WTC11 (cell line): ENCODE measurements around the gene KIN. TPM values are rescaled to one million over a fixed set of nuclear protein-coding genes. Genes with fewer than 3 reads are reported as not detected.

ENCODE experiments used
- ATAC-seq: fragments of 200-7000 bp; cut with Tn5 transposase; 2 replicates; pipeline ENCODE4 v1.10.0; 2021; ENCODE audit warnings: mild to moderate bottlenecking, moderate library complexity
- CTCF ChIA-PET: fragments of 300-600 bp; sonication (Branson Sonifier 250); formaldehyde crosslinking; loops from one replicate; lab custom pipeline; 2021; ENCODE audit warnings: antibody characterized with exemption; lab: Charles Lee
- POLR2A ChIA-PET: fragments of 350-600 bp; sonication (Branson Sonifier 250); formaldehyde crosslinking; loops from one replicate; lab custom pipeline; 2021; ENCODE audit warnings: antibody characterized with exemption; lab: Charles Lee
- DNase-seq: peaks from one replicate; pipeline ENCODE4 v3.0.0; 2021; ENCODE audit warnings: low spot score
- H3K27ac Mint-ChIP-seq: 2 replicates; pipeline ENCODE4 v1.8.0; 2021; ENCODE audit warnings: mixed read lengths
- H3K27me3 Mint-ChIP-seq: 2 replicates; pipeline ENCODE4 v1.8.0; 2021; ENCODE audit warnings: low read depth, mild to moderate bottlenecking, moderate library complexity, mixed read lengths
- H3K36me3 Mint-ChIP-seq: 2 replicates; pipeline ENCODE4 v1.8.0; 2021; ENCODE audit warnings: mixed read lengths
- H3K4me1 Mint-ChIP-seq: 2 replicates; pipeline ENCODE4 v1.8.0; 2022; ENCODE audit warnings: mixed read lengths
- H3K4me3 Mint-ChIP-seq: 2 replicates; pipeline ENCODE4 v1.8.0; 2021; ENCODE audit warnings: mild to moderate bottlenecking, moderate library complexity, mixed read lengths
- H3K9me3 Mint-ChIP-seq: 2 replicates; pipeline ENCODE4 v1.8.0; 2021; ENCODE audit warnings: mixed read lengths
- CBFB ChIP-seq: sonication (generic); formaldehyde crosslinking; IDR thresholded peaks from 2 replicates; pipeline ENCODE4 v1.8.1; 2022; ENCODE audit warnings: mild to moderate bottlenecking, low read depth, missing genetic modification reagents
- CREB1 ChIP-seq: sonication (generic); formaldehyde crosslinking; IDR thresholded peaks from 2 replicates; pipeline ENCODE4 v1.8.0; 2023; ENCODE audit warnings: mild to moderate bottlenecking, missing genetic modification reagents
- ETV6 ChIP-seq: sonication (generic); formaldehyde crosslinking; IDR thresholded peaks from 2 replicates; pipeline ENCODE4 v1.8.1; 2022; ENCODE audit warnings: mild to moderate bottlenecking, missing genetic modification reagents
- FOXK1 ChIP-seq: sonication (generic); formaldehyde crosslinking; IDR thresholded peaks from 2 replicates; pipeline ENCODE4 v1.8.0; 2022; ENCODE audit warnings: mild to moderate bottlenecking, moderate library complexity, missing genetic modification reagents
- FOXP1 ChIP-seq: sonication (generic); formaldehyde crosslinking; IDR thresholded peaks from 2 replicates; pipeline ENCODE4 v1.8.0; 2022; ENCODE audit warnings: missing genetic modification reagents, mild to moderate bottlenecking, moderate library complexity, borderline replicate concordance
- HMGA2 ChIP-seq: fragments of 250-450 bp; sonication (Bioruptor Pico); IDR thresholded peaks from 2 replicates; pipeline ENCODE4 v1.4.0; 2021; ENCODE audit warnings: mild to moderate bottlenecking, moderate library complexity
- NFE2L1 ChIP-seq: sonication (generic); formaldehyde crosslinking; IDR thresholded peaks from 2 replicates; pipeline ENCODE4 v1.8.1; 2023; ENCODE audit warnings: missing genetic modification reagents
- NR2C2 ChIP-seq: sonication (generic); formaldehyde crosslinking; IDR thresholded peaks from 2 replicates; pipeline ENCODE4 v1.8.0; 2022; ENCODE audit warnings: mild to moderate bottlenecking, missing genetic modification reagents
- PRRX2 ChIP-seq: fragments of 250-450 bp; sonication (Bioruptor Pico); IDR thresholded peaks from 2 replicates; pipeline ENCODE4 v1.8.0; 2021; ENCODE audit warnings: mild to moderate bottlenecking
- SMAD3 ChIP-seq: sonication (generic); formaldehyde crosslinking; IDR thresholded peaks from 2 replicates; pipeline ENCODE4 v1.8.0; 2022; ENCODE audit warnings: missing genetic modification reagents, mild to moderate bottlenecking, borderline replicate concordance
- SMAD4 ChIP-seq: sonication (generic); formaldehyde crosslinking; IDR thresholded peaks from 2 replicates; pipeline ENCODE4 v1.8.0; 2022; ENCODE audit warnings: mild to moderate bottlenecking, missing genetic modification reagents
- TEAD4 ChIP-seq: sonication (generic); formaldehyde crosslinking; IDR thresholded peaks from 2 replicates; pipeline ENCODE4 v1.8.0; 2022; ENCODE audit warnings: mild to moderate bottlenecking, missing genetic modification reagents
- TP53 ChIP-seq: sonication (generic); formaldehyde crosslinking; IDR thresholded peaks from 2 replicates; pipeline ENCODE4 v1.8.1; 2023; ENCODE audit warnings: mild to moderate bottlenecking, missing genetic modification reagents
- ZNF396 ChIP-seq: fragments of 250-450 bp; sonication (Bioruptor Pico); IDR thresholded peaks from 2 replicates; pipeline ENCODE4 v1.8.0; 2021; ENCODE audit warnings: mild to moderate bottlenecking, moderate library complexity, borderline replicate concordance
- ZNF423 ChIP-seq: fragments of 250-450 bp; sonication (Bioruptor Pico); IDR thresholded peaks from 2 replicates; pipeline ENCODE4 v2.1.2; 2022; ENCODE audit warnings: mild to moderate bottlenecking, moderate library complexity
- ZNF671 ChIP-seq: fragments of 250-450 bp; sonication (Bioruptor Pico); IDR thresholded peaks from 2 replicates; pipeline ENCODE4 v1.8.0; 2021; ENCODE audit warnings: mild to moderate bottlenecking
- total RNA-seq: library from RNA; stranded (reverse); gene quantifications from 3 replicates; pipeline ENCODE4 v1.2.3, GENCODE V29; 2021
- TF ChIP-seq, protein P1 (sequence below): sonication (generic); formaldehyde crosslinking; IDR thresholded peaks from 2 replicates; pipeline ENCODE4 v1.8.0; 2022; ENCODE audit warnings: mild to moderate bottlenecking, missing genetic modification reagents
- TF ChIP-seq, protein P2 (sequence below): sonication (generic); formaldehyde crosslinking; IDR thresholded peaks from 2 replicates; pipeline ENCODE4 v1.8.1; 2023; ENCODE audit warnings: mild to moderate bottlenecking, moderate library complexity, missing genetic modification reagents
- TF ChIP-seq, protein P3 (sequence below): sonication (generic); formaldehyde crosslinking; IDR thresholded peaks from 2 replicates; pipeline ENCODE4 v1.8.1; 2022; ENCODE audit warnings: low read depth, mild to moderate bottlenecking, moderate library complexity, missing genetic modification reagents, borderline replicate concordance
- TF ChIP-seq, protein P4 (sequence below): sonication (generic); formaldehyde crosslinking; IDR thresholded peaks from 2 replicates; pipeline ENCODE4 v1.8.1; 2023; ENCODE audit warnings: mild to moderate bottlenecking, missing genetic modification reagents, moderate library complexity
- TF ChIP-seq, protein P5 (sequence below): sonication (generic); formaldehyde crosslinking; IDR thresholded peaks from 2 replicates; pipeline ENCODE4 v1.8.1; 2023; ENCODE audit warnings: mild to moderate bottlenecking, missing genetic modification reagents

Gene KIN
- total RNA-seq, 1 experiment from 2014 or later, result 13.1 TPM

DNA sequence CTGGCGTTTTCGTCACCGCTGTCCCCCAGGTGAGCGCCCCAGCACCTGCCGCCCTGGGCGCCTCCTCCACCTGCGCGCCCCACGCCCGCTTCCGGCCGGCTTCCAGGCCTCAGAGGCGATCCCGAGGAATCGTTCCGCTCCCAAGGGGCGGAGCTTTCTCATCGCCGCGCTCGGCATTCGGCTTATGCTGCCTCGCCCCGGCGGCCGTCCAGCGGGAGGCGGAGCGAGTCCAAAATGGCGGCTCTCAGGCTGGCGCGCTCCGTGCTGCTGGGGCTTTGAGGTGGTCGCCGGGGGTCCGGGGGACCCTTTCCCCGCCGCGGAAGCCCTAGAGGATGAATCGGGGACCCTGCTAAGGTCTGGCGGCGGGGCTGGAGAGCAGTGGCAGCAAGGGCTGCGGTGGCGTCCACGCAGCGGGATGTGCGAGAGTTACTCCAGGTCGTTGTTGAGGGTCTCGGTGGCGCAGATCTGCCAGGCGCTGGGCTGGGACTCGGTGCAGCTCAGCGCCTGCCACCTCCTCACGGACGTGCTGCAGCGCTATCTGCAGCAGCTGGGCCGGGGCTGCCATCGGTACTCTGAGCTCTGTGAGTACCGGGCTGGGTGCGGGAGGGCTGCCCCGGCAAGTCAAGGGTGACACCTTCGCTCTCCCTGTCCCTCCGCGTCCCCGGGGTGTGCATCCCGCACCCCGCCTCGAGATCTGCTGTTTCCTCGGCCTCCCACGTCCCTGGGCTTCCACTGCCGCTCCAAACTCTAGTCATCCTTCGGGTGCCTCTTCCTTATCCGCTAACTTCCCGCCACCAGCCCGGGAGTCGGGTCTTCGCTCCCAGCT lies 30.7 kb upstream of the KIN start, which contains the start of gene TAF3 (continued):
- TF ChIP-seq CREB1 (peak; percentile 47; the same call in 1 of the 2 replicates), FOXK1 (CRISPR knock-in tag) (peak; percentile 51; the same call in 1 of the 2 replicates), PRRX2 (no peak), SMAD4 (CRISPR knock-in tag) (no peak), ZNF671 (no peak), ZNF423 (peak; percentile 41; the same call in 1 of the 2 replicates)
- TF ChIP-seq, protein P1, sequence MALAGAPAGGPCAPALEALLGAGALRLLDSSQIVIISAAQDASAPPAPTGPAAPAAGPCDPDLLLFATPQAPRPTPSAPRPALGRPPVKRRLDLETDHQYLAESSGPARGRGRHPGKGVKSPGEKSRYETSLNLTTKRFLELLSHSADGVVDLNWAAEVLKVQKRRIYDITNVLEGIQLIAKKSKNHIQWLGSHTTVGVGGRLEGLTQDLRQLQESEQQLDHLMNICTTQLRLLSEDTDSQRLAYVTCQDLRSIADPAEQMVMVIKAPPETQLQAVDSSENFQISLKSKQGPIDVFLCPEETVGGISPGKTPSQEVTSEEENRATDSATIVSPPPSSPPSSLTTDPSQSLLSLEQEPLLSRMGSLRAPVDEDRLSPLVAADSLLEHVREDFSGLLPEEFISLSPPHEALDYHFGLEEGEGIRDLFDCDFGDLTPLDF (CRISPR knock-in tag), result no peak
- TF ChIP-seq, protein P2, sequence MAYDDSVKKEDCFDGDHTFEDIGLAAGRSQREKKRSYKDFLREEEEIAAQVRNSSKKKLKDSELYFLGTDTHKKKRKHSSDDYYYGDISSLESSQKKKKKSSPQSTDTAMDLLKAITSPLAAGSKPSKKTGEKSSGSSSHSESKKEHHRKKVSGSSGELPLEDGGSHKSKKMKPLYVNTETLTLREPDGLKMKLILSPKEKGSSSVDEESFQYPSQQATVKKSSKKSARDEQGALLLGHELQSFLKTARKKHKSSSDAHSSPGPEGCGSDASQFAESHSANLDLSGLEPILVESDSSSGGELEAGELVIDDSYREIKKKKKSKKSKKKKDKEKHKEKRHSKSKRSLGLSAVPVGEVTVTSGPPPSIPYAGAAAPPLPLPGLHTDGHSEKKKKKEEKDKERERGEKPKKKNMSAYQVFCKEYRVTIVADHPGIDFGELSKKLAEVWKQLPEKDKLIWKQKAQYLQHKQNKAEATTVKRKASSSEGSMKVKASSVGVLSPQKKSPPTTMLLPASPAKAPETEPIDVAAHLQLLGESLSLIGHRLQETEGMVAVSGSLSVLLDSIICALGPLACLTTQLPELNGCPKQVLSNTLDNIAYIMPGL, result peak; percentile 78; the same call in 1 of the 2 replicates
- TF ChIP-seq, protein P3, sequence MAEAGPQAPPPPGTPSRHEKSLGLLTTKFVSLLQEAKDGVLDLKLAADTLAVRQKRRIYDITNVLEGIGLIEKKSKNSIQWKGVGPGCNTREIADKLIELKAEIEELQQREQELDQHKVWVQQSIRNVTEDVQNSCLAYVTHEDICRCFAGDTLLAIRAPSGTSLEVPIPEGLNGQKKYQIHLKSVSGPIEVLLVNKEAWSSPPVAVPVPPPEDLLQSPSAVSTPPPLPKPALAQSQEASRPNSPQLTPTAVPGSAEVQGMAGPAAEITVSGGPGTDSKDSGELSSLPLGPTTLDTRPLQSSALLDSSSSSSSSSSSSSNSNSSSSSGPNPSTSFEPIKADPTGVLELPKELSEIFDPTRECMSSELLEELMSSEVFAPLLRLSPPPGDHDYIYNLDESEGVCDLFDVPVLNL, result 0 out of 2 replicates have a peak, but pooled peaks have one; percentile 52

DNA sequence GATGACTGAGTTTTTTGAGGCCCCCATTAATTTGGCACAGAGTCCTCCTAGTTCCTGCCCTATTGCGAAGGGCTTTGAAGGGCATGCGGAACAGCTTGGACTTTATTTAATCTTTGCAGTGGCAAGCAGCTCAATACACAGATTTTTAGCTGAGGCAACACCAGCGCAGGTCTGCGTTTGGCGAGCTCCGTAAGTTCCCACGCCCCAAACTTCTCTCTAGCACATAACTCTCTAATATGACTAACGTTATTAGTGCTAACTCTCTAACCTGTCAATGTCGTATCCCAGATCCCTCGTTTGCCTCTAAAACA lies 30.1 kb upstream of the KIN start:
- Mint-ChIP-seq H3K27me3 (peaks cover 8% of the 10 kb centered on the region; the same call in 1 of the 2 replicates), H3K27ac (peak overlapping the region; percentile 94), H3K4me1 (peaks cover 23% of the 10 kb centered on the region), H3K9me3 (no peaks in the 10 kb centered on the region), H3K4me3 (peak overlapping the region; percentile 97), H3K36me3 (no peaks in the 10 kb centered on the region)
- POLR2A ChIA-PET, result interaction anchor here (0.7 to 1.8 kb wide), 8 partner anchors 9 to 407 kb away, joined by 3 to 15 read pairs (median 3); partner anchors contain the start of genes ATP5F1C and KIN
- ATAC-seq (no peak; the same call in 1 of the 2 replicates), DNase-seq (no peak)
- TF ChIP-seq SMAD3 (CRISPR knock-in tag) (no peak), NR2C2 (CRISPR knock-in tag) (no peak), CBFB (CRISPR knock-in tag) (no peak), NFE2L1 (CRISPR knock-in tag) (0 out of 2 replicates have a peak, but pooled peaks have one; percentile 36)
- TF ChIP-seq, protein P4, sequence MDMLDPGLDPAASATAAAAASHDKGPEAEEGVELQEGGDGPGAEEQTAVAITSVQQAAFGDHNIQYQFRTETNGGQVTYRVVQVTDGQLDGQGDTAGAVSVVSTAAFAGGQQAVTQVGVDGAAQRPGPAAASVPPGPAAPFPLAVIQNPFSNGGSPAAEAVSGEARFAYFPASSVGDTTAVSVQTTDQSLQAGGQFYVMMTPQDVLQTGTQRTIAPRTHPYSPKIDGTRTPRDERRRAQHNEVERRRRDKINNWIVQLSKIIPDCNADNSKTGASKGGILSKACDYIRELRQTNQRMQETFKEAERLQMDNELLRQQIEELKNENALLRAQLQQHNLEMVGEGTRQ (CRISPR knock-in tag), result no peak
- CTCF ChIA-PET, result interaction anchor here (1.0 to 1.9 kb wide), 6 partner anchors 9 to 131 kb away, joined by 3 to 9 read pairs (median 4); partner anchors contain the start of genes ATP5F1C and KIN

DNA sequence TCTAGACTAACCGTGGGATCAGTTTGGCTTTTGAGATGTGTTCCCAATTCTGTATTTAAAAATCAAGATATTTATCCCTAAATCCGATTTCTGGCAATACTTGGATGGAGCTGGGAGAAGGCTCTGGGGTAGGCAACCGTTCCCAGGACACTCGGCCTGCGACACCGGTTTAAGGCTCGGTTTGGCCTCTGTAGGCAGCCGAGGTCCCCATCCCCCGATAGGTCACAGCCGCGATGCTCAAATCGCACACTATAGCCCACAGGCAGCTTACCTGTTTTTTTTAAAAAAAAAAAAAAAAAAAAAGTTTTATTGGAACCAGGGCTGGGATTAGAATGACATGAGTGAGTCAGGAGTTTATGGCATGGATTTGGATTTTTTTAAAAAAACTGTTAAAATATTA lies 29.8 kb upstream of the KIN start:
- Mint-ChIP-seq H3K27ac (peak overlapping the region; percentile 94; the same call in 1 of the 2 replicates), H3K4me3 (peak overlapping the region; percentile 97), H3K27me3 (peaks cover 8% of the 10 kb centered on the region; the same call in 1 of the 2 replicates), H3K9me3 (no peaks in the 10 kb centered on the region), H3K4me1 (peaks cover 23% of the 10 kb centered on the region), H3K36me3 (no peaks in the 10 kb centered on the region)
- POLR2A ChIA-PET, result interaction anchor here (0.5 to 1.8 kb wide), 9 partner anchors 9 to 442 kb away, joined by 3 to 15 read pairs (median 3); partner anchors contain the start of genes ATP5F1C and KIN
- DNase-seq (peak; percentile 37), ATAC-seq (peak; percentile 40)
- TF ChIP-seq, protein P5, sequence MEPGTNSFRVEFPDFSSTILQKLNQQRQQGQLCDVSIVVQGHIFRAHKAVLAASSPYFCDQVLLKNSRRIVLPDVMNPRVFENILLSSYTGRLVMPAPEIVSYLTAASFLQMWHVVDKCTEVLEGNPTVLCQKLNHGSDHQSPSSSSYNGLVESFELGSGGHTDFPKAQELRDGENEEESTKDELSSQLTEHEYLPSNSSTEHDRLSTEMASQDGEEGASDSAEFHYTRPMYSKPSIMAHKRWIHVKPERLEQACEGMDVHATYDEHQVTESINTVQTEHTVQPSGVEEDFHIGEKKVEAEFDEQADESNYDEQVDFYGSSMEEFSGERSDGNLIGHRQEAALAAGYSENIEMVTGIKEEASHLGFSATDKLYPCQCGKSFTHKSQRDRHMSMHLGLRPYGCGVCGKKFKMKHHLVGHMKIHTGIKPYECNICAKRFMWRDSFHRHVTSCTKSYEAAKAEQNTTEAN (CRISPR knock-in tag), result no peak
- TF ChIP-seq, protein P4 (CRISPR knock-in tag), result no peak
- TF ChIP-seq ETV6 (no peak), TEAD4 (CRISPR knock-in tag) (no peak), SMAD4 (CRISPR knock-in tag) (no peak), TP53 (no peak), ZNF396 (CRISPR knock-in tag) (no peak), FOXP1 (CRISPR knock-in tag) (no peak), HMGA2 (CRISPR knock-in tag) (no peak)
- CTCF ChIA-PET, result interaction anchor here (1.0 to 1.9 kb wide), 5 partner anchors 9 to 70 kb away, joined by 3 to 9 read pairs (median 6); partner anchors contain the start of genes ATP5F1C and KIN
